Retinal pigment epithelial cell (primary cell): Measurements from ENCODE around the gene DMAC2.
"Not testable (repeated sequence)": the region's sequence is repeated elsewhere in the genome, so short reads cannot be mapped to it uniquely, and the experiment has no call there.

Experiments used
- DNase-seq: peaks from one replicate; pipeline ENCODE4 v3.0.0-alpha.2; 2010; ENCODE audit warnings: low read depth
- H3K4me3 ChIP-seq: 2 replicates; pipeline ENCODE4 v1.5.1; 2011; ENCODE audit warnings: mild to moderate bottlenecking, low read length, control low read depth, moderate library complexity
- TF ChIP-seq, protein P1 (sequence below): conservative IDR thresholded peaks from 2 replicates; pipeline ENCODE4 v1.5.1; 2011; ENCODE audit warnings: low read depth, low read length, control low read depth, inconsistent platforms

DMAC2 gene

DNA sequence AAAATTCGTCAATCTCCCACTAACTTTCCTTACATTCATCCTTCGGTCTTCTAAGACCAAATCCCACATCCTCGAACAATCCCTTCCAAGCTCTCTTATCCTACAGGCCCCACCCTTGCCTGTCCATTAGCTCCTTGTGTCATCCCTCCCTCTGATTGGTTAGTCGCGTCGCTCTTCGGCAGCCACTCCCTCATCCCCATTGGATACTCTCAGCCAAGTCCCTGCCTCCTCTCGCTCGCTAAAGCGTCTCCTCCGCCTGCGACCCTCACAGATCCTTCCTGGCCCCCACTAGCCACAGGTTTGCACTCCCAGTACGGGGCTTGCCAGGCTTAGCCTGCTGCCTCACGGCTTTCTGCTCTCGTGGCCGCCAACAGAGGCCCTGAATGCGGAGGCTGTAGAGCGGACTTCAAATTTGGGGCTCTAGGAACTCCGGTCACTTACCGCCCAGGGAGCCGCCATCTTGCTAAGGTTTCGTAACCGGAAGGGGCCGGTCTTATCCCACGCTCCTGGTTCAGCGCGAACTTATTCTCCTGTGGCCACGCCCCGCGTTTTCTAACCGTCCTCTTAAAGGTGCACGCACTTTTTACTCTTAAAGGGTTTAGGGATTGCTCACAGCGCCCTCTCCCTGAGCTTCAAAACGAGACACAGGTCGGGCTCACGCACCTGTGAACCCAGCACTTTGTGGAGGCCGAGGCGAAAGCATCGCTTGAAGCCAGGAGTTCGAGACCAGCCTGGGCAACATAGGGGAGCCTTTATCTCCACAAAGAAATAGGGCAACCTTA is at the start of gene DMAC2:
TSS of gene DMAC2 (minus strand) at position 472 of the 782 bp plus-strand sequence. CDS start at position 459, 13 bp downstream.
- TF ChIP-seq, protein P1, sequence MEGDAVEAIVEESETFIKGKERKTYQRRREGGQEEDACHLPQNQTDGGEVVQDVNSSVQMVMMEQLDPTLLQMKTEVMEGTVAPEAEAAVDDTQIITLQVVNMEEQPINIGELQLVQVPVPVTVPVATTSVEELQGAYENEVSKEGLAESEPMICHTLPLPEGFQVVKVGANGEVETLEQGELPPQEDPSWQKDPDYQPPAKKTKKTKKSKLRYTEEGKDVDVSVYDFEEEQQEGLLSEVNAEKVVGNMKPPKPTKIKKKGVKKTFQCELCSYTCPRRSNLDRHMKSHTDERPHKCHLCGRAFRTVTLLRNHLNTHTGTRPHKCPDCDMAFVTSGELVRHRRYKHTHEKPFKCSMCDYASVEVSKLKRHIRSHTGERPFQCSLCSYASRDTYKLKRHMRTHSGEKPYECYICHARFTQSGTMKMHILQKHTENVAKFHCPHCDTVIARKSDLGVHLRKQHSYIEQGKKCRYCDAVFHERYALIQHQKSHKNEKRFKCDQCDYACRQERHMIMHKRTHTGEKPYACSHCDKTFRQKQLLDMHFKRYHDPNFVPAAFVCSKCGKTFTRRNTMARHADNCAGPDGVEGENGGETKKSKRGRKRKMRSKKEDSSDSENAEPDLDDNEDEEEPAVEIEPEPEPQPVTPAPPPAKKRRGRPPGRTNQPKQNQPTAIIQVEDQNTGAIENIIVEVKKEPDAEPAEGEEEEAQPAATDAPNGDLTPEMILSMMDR: peak; percentile 61
- peak; percentile 92 for DNase-seq
- H3K4me3 ChIP-seq: peak within 1 kb of the TSS; percentile 99

DNA sequence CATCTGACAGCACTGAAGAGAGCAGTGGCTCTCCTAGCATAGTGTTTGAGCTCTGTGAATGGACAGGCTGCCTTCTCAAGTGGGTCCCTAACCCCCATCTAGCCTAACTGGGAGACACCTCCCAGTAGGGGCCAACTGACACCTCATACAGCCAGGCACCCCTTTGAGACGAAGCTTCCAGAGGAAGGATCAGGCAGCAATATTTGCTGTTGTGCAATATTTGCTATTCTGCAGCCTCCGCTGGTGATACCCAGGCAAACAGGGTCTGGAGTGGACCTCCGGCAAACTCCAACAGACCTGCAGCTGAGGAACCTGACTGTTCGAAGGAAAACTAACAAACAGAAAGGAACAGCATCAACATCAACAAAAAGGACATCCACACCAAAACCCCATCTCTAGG is 47.2 kb upstream of the DMAC2 start:
- not testable (repeated sequence) for H3K4me3 ChIP-seq, DNase-seq

DNA sequence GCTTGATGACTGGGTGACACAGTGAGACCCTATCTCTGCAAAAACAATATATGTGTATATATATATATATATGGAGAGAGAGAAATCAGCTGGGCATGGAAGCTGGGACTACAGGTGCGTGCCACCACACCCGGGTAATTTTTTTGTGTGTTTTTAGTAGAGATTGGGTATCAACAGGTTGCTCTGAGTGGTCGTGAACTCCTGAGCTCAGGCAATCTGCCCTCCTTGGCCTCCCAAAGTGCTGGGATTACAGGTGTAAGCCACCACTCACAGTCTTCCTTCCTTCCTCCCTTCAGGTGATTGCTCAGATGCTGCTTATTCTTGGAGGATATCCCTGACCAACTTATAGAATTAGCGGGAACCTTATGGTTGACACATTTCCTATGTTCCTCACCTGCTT is 45.1 kb upstream of the DMAC2 start:
- no peak for DNase-seq
- no peak overlapping the region for H3K4me3 ChIP-seq
- TF ChIP-seq, protein P1: no peak

DNA sequence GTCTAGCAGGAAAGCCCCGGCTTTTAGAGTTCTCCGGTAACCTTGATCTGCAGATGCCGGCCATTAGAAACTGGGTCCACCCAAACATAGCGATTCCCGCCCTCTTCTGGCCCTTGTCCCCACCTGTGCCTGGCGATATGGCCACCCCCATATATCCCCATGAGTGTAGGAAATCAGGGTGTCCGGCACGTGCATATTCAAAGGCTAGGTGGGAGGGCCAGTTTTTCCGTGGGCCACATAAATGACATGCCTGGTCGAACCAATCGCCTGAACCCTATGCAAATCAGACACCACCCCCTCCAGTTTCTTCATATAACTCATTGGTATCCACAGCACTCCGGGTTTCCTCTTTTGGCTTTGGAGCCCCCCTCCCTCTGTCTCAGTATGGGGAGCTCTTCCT is 40.6 kb upstream of the DMAC2 start:
- no peak overlapping the region for H3K4me3 ChIP-seq
- no peak for DNase-seq
- TF ChIP-seq, protein P1: no peak

DNA sequence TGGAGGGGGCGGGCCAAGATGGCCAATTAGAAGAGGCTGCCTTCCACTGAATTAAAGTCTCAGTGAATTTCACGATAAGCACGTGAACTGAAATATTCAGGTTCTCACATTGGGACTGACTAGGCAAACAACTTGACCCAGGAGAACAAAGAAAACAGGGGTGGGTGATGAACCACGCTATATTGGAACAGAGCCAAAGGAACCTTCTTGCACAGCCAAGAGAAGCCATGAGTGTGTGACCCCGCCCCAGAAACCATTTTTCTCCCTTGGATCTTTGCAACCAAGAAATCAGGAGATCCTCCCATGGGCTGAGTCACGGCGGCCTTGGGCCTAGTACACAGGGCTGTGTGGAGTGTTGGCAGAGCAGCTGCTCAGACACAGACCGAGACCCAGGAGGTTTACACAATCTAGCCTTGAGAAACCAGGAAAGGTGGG is 40.1 kb upstream of the DMAC2 start:
- H3K4me3 ChIP-seq: no peak overlapping the region
- TF ChIP-seq, protein P1: no peak
- DNase-seq: no peak

DNA sequence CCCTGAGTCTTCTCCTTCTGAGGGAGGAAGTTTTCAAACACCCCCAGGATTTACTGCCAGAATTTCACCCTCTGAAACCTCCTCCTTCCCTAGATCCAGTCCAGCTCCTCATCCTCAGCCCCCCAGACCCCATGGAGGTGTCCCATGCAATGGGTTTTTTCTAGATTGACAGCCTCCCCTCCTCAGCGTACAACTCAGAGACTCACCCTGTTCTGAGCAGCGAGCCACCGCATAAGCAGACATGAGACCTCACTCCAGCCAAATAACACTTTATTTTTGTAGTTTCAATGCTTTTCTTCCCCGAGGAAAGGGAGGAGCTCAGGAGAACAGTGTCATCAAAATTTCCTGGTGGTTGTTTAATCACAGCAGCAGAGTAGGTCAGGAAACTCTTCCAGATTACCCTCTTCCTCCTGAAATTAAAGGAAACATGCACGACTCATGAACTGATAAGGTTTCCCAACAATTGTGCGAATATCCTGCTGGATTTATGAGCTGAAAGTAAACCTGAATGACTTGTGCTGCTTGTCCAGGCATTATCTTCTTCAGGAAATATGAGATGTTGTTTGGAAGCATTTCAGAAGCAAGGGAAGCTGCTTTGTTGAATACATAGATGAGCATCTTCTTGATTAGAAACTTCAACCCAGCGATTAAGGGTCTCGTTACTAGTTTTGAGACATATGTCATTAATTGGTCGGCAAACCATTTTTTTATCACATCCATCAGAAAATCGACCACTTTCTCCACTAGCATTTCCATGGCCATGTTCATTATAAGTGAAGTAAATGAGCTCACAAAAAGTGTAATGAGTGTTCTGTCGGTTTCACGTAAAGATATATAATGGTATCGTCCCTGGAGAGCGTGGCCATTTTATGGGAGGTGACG is 39.4 kb upstream of the DMAC2 start:
- TF ChIP-seq, protein P1: no peak
- DNase-seq: no peak
- H3K4me3 ChIP-seq: no peak overlapping the region

DNA sequence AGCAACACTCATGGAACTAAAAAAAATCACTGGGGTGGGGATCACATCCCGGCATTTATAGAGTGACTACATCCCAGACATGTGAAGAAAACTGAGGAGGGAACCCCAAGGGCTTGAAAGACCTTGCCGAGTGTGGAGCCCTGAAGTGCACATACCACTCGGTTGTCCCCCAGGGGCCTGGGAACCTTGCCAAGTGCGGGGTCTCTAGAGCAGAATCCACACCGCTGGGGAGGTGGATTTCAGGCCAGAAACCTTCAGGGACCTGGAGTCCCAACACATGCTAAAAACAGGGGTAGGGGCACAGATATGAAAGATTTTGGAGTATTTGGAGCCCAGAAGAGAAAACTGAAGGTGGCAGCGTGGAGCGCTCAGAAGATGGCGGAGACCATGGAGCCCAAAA is 38.5 kb upstream of the DMAC2 start:
- DNase-seq: no peak
- no peak overlapping the region for H3K4me3 ChIP-seq
- TF ChIP-seq, protein P1: no peak
